BLaER1 (cell line): Measurements from ENCODE around the gene CX3CL1.
"Not testable (repeated sequence)": the region's sequence is repeated elsewhere in the genome, so short reads cannot be mapped to it uniquely, and the experiment has no call there.

Experiments
- H3K27ac ChIP-seq: shearing (Covaris generic); formaldehyde crosslinking; 2 replicates; pipeline ENCODE4 v1.8.1; 2022
- H3K27me3 ChIP-seq: shearing (Covaris generic); formaldehyde crosslinking; 2 replicates; pipeline ENCODE4 v1.8.1; 2022
- H3K36me3 ChIP-seq: shearing (Covaris generic); formaldehyde crosslinking; 2 replicates; pipeline ENCODE4 v1.8.1; 2022
- H3K4me1 ChIP-seq: shearing (Covaris generic); formaldehyde crosslinking; 2 replicates; pipeline ENCODE4 v1.8.1; 2022
- H3K4me2 ChIP-seq: shearing (Covaris generic); formaldehyde crosslinking; 2 replicates; pipeline ENCODE4 v1.8.1; 2022
- H3K4me3 ChIP-seq: shearing (Covaris generic); formaldehyde crosslinking; 2 replicates; pipeline ENCODE4 v1.8.1; 2022
- H3K9ac ChIP-seq: shearing (Covaris generic); formaldehyde crosslinking; 2 replicates; pipeline ENCODE4 v1.8.1; 2022
- H3K9me3 ChIP-seq: shearing (Covaris generic); formaldehyde crosslinking; 2 replicates; pipeline ENCODE4 v1.8.1; 2022
- H4K20me1 ChIP-seq: shearing (Covaris generic); formaldehyde crosslinking; 2 replicates; pipeline ENCODE4 v1.8.1; 2022
- Cebpa-rat ChIP-seq: shearing (Covaris generic); IDR thresholded peaks from 2 replicates; pipeline ENCODE4 v1.8.1; 2022

CX3CL1 gene

DNA sequence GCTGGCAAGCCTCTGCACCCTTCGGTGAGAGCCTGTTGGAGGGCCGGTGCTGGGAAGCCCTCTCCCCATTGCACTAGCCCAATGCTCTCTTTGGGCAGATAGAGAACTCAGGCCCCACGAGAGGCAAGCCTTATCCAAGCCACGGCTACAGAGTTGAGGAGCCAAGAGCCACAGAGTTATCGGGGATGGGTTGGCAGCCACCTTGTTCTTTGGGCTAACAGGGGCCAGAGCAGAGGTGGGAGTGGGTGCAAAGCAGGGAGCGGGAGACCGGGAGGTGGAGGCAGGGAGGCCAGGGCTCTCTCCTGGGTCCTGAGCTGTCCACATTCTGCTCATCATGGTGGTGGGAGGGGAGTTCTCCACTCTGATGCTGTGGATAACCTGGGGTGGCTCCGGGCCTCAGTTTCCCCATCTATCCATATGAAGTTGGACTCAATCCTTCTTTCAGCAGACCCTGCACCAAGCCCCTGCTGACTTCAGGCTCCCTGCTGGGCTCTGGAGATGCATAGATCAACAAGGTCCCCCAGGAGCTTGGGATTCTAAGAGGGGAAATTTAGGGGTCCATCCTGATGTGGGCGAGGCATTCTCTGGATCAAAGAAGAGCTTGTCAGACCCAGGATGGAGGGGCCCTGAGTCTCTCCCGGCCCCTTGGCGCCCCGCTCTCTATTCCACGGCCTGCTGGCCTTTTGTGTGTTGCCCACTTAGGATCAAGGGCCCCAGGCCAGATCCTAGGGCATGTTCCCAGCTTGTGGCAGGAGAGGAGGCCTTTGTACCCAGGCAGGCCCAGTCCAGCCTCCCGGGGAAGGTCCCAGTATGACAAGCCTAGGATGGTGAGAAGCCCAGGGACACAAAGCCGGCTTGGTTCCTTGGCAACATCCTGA, 557 bp upstream of the CX3CL1 start:
- Histone ChIP-seq H3K36me3 (no peaks in the 10 kb centered on the region), H3K9me3 (no peaks in the 10 kb centered on the region), H4K20me1 (no peaks in the 10 kb centered on the region), H3K4me1 (peaks cover 11% of the 10 kb centered on the region), H3K4me2 (no peak overlapping the region), H3K9ac (no peak overlapping the region), H3K4me3 (no peak overlapping the region), H3K27me3 (no peaks in the 10 kb centered on the region), H3K27ac (no peak overlapping the region)
- TF ChIP-seq Cebpa-rat: no peak

DNA sequence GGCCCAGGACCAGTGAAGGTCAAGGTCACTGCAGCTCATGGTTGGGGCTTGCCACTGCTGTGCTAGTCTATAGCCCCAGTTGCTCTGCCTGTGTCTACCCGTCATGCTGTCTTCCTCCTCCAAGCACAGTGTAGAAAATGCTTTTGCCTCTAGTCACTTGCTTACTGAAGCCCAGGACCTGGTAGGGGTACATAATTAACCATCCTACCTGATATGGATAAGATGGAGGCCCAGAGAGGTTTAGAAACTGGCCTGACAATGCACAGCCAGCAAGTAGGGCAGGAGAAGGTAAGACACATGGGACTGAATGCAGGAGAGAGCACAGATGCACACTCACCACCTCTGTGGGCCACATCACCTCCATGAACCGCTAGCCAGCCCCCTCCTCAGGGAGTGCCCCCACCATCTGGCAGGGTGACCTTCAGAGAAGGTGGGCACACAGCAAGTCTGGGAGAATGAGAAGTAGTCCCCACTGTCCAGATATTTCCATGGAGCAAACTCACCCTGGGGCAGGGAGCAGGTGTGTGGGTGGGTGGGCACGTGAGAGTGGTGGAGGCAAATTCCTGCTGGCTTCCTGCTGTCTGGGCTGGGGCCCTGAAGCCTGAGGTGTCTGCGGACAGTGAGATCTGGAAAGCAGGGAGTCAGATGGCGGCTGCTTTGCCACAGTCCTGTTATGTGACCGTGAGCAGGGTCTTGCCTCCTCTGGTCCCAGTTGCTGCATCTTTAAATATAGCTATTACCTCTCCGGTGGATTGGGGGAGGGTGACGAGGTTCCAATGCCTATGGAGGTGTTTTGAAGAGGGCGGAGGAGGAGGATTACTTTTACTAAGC, 1.0 kb downstream of the CX3CL1 start:
- H3K9me3 ChIP-seq: no peaks in the 10 kb centered on the region
- no peak overlapping the region for H3K4me3 ChIP-seq
- H3K4me1 ChIP-seq: peaks cover 24% of the 10 kb centered on the region
- H3K9ac ChIP-seq: no peak overlapping the region
- TF ChIP-seq Cebpa-rat: no peak
- H3K36me3 ChIP-seq: no peaks in the 10 kb centered on the region
- no peaks in the 10 kb centered on the region for H3K27me3 ChIP-seq
- H4K20me1 ChIP-seq: no peaks in the 10 kb centered on the region
- H3K27ac ChIP-seq: no peak overlapping the region
- H3K4me2 ChIP-seq: peak overlapping the region; percentile 30; the same call in 1 of the 2 replicates

DNA sequence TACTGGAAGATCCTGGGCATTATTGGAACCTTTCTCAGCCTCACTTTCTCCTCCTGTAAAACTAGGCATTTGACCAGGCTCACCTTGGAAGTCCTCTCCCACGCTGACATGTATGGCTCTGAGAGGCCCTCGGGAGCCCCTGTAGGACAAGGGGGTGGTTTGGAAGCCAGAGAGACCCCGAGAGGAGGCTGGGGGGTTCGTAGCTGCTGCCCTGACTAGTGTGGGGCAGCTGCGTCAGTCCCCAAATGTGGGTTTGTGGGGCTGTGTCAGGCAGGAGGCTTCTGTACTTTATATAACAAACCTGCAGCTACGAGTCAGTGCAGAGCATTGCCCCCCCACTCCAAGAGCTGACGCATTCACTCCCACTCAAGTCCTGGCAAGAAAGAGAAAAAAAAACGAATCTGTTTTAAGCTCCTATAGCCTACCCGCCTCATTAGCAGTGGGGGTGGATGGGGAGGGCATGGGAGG, 1.8 kb downstream of the CX3CL1 start:
- H3K9ac ChIP-seq: no peak overlapping the region
- no peak for TF ChIP-seq Cebpa-rat
- no peaks in the 10 kb centered on the region for H4K20me1 ChIP-seq
- no peak overlapping the region for H3K4me2 ChIP-seq
- no peaks in the 10 kb centered on the region for H3K9me3 ChIP-seq
- no peaks in the 10 kb centered on the region for H3K36me3 ChIP-seq
- no peak overlapping the region for H3K4me3 ChIP-seq
- peaks cover 27% of the 10 kb centered on the region for H3K4me1 ChIP-seq
- H3K27ac ChIP-seq: no peak overlapping the region
- H3K27me3 ChIP-seq: no peaks in the 10 kb centered on the region

DNA sequence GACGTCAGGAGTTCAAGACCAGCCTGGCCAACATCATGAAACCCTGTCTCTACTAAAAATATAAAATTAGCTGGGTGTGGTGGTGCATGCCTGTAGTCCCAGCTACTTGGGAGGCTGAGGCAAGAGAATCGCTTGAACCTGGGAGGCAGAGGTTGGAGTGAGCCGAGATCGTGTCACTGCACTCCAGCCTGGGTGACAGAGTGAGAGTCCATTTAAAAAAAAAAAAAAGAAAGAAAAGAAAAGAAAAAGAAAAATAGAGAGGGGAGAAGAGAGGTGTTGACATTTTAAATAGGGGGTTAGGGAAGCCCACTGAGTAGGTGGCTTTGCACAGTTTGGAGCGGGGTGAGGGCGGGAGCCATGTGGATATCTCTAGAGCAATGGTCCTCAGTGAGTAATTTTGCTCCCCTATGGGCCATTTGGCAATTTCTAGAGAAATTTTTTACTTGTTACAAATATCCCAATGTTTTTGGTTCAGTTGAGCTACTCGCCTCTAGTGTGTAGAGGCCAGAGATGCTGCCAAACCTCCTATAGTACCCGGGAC, 2.7 kb downstream of the CX3CL1 start:
- not testable (repeated sequence) for H3K9ac ChIP-seq, H3K27me3 ChIP-seq, H3K36me3 ChIP-seq, H3K4me2 ChIP-seq, H3K27ac ChIP-seq, H3K9me3 ChIP-seq, H4K20me1 ChIP-seq, H3K4me3 ChIP-seq
- H3K4me1 ChIP-seq: peaks cover 27% of the 10 kb centered on the region

DNA sequence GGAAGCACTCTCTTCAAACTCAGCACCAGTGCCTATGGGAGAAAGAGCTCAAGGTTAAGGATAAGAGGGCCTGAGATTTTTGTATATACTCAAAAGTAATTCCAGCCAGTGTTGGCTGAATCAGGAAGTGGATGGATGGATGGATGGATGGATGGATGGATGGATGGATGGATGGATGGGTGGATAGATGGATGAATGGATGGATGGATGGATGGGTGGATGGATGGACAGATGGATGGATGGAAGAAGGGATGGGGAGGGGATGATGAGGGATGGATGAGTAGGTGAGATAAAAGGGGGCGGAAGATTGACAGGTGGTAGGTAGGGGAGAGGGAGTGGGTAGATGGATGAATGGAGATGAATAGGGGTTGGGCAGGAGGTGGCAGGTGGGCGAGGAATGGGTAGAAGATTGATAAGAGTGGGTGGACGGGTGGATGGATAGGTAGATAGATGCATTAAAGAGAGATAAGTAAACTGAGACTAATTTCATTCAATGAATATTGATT, 4.1 kb downstream of the CX3CL1 start:
- Histone ChIP-seq H3K9me3 (no peaks in the 10 kb centered on the region), H4K20me1 (no peaks in the 10 kb centered on the region), H3K36me3 (no peaks in the 10 kb centered on the region), H3K4me3 (no peak overlapping the region), H3K27me3 (no peaks in the 10 kb centered on the region), H3K27ac (no peak overlapping the region), H3K4me2 (no peak overlapping the region), H3K4me1 (peaks cover 32% of the 10 kb centered on the region), H3K9ac (no peak overlapping the region)
- TF ChIP-seq Cebpa-rat: no peak

DNA sequence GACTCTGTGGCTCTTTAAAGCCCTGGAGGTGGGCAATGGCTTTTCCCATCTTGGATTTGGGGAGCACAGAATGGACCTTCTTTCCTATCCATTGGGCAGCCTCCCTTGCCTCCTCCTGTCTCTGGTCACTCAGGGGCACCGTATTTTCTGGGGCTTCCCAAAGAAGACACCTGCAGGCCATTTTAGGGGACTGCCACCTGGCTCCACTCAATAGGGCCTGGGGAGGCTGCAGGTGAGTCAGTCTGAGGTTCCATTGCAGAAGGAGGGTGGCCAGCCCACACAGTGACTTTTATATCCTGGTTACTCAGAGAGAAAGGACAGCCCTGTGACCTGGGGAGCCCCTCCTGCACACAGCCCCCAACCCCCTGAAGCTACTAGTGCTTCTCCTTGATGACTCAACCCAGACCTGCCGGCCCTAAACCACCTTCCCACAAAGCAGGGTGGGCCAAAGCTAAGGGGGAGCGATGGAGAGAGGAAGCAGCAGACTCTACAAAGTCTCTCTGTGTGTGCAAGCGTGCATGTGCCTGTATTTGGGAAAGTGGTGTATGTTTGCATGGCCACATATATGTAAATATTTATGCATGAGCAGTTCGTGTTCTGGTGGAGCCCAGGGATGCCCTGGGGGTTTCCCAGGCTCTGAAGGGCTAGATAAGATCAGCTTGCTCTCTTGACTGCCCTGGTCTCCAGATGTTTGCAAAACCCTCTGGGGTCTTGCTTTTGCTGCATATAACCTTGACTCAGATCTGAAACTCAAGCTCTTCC, 5.0 kb downstream of the CX3CL1 start:
- Histone ChIP-seq H3K4me3 (no peak overlapping the region), H4K20me1 (no peaks in the 10 kb centered on the region), H3K4me2 (peak overlapping the region; percentile 61), H3K9me3 (no peaks in the 10 kb centered on the region), H3K9ac (no peak overlapping the region), H3K27ac (no peak overlapping the region), H3K4me1 (peaks cover 39% of the 10 kb centered on the region), H3K27me3 (peaks cover 7% of the 10 kb centered on the region), H3K36me3 (no peaks in the 10 kb centered on the region)
- TF ChIP-seq Cebpa-rat: no peak

DNA sequence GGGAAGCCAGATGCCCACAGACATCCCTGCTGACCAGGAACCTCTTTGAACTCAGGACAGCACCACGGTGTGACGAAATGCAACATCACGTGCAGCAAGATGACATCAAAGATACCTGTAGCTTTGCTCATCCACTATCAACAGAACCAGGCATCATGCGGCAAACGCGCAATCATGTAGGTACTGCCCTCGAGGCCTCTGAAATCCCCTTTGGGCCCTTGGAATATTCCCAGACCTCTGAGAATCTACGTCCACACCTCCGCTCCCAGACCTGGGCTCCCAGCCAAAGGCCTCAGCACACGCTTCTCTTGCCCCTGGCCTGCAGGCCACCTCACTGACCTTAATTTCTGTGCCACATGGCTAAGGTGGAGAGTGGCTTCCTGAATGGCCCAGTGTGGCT, 7.3 kb downstream of the CX3CL1 start:
- H3K36me3 ChIP-seq: no peaks in the 10 kb centered on the region
- H4K20me1 ChIP-seq: peaks cover 9% of the 10 kb centered on the region; the same call in 1 of the 2 replicates
- no peak overlapping the region for H3K4me2 ChIP-seq
- no peak overlapping the region for H3K27ac ChIP-seq
- H3K27me3 ChIP-seq: peaks cover 15% of the 10 kb centered on the region
- H3K9ac ChIP-seq: no peak overlapping the region
- H3K9me3 ChIP-seq: no peaks in the 10 kb centered on the region
- no peak overlapping the region for H3K4me3 ChIP-seq
- H3K4me1 ChIP-seq: peaks cover 53% of the 10 kb centered on the region
- TF ChIP-seq Cebpa-rat: no peak

DNA sequence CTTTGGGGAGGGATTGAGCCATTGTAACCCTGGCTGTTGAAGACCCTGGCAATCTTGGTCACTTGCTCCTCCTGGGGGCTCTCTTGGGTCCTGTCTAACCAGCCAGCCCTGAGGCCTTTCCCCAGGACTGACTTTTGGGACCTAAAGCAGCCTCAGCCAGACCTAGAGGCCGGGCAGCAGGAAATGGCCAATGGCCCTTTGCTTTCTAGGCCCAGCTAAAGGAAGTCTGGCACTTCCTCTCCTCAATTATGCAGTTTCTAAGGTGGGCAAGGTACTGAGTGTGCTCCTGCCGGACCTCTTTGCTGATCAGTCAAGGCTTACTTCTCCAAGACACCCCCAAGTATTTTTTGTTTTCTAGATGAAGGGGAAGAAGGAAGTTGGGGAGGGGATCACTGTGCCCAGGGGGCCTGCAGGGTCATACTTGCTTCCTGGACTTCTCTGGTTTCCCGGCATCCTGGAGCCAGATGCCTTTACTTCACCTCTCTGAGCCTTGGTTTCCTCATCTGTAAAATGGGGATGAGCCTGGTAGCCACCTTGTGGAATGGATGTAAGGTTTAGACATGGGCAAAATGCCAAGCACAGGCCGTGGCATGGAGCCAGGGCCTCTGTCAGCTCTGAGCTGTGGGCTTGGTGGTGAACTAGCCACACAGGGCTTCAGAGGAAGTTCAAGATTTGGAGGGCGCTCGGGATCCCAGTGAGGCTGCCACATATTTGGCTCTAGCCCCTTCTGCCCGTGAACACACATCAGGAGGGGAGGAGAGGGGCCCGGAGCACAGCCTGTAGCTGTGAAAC, 8.6 kb downstream of the CX3CL1 start:
- peaks cover 11% of the 10 kb centered on the region; the same call in 1 of the 2 replicates for H4K20me1 ChIP-seq
- H3K36me3 ChIP-seq: no peaks in the 10 kb centered on the region
- no peak overlapping the region for H3K27ac ChIP-seq
- H3K9ac ChIP-seq: no peak overlapping the region
- peak overlapping the region; percentile 57; the same call in 1 of the 2 replicates for H3K4me2 ChIP-seq
- no peak for TF ChIP-seq Cebpa-rat
- H3K4me1 ChIP-seq: peaks cover 66% of the 10 kb centered on the region
- peaks cover 15% of the 10 kb centered on the region for H3K27me3 ChIP-seq
- H3K9me3 ChIP-seq: no peaks in the 10 kb centered on the region
- H3K4me3 ChIP-seq: no peak overlapping the region
